VCaP (cell line): ENCODE measurements around the gene RAB31.
"Not testable (repeated sequence)": the region's sequence is repeated elsewhere in the genome, so short reads cannot be mapped to it uniquely, and the experiment has no call there.

Experiments used
- H3K27ac ChIP-seq: fragments of 450-650 bp; 2 replicates; pipeline ENCODE4 v1.5.1; 2017
- CTCF ChIP-seq: fragments of 450-650 bp; conservative IDR thresholded peaks from 2 replicates; pipeline ENCODE4 v1.5.1; 2017; ENCODE audit warnings: mild to moderate bottlenecking, moderate library complexity

Gene RAB31

GRCh38 chr18:9671214-9671613 lies 36.9 kb upstream of the RAB31 start:
- no peak for TF ChIP-seq CTCF

GRCh38 chr18:9673296-9674251 lies 34.5 kb upstream of the RAB31 start:
- TF ChIP-seq CTCF = peak; percentile 19
- H3K27ac ChIP-seq = peak overlapping the region; percentile 31

More at GRCh38 chr18:9671214-9671613, 36.9 kb upstream of the RAB31 start:
- H3K27ac ChIP-seq = no peak overlapping the region

DNA sequence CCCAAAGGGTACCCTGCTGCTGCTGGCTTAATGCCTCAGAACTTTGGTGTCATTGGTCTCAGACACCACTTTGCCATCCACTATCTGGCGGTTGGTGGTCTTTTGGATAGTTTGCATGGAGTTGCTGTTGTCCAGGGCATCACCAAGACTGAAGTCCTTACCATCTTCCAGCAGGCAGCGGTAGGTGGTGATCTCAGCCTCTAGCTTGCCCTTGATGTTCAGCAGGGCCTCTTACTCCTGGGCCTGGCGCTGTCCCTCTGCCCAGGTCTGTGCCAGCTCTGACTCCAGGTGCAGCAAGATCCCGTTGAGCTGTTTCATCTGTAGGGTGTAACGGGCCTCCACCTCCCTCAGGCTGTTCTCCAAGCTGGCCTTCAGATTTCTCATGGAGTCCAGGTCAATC lies 29.9 kb upstream of the RAB31 start:
- not testable (repeated sequence) for H3K27ac ChIP-seq

DNA sequence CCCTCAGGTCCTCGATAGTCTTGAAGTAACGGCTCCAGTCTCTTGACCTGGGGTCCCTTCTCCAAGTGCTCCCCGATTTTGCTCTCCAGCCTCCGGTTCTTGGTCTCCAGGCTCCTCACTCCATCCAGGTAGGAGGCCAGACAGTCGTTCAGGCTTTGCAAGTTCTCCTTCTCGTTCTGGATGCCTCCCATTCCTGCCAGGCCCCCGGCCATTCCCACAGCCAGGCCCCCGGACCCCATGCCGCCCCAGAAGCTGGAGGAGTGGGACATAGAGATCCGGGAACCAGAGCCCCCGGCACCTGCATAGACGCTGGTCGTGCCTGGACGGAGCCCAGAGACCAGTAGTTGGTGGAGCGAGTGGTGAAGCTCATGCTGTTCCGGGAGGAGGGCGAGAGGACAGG lies 29.0 kb upstream of the RAB31 start:
- H3K27ac ChIP-seq = no peak overlapping the region
- no peak for TF ChIP-seq CTCF

- no peak overlapping the region for H3K27ac ChIP-seq
- TF ChIP-seq CTCF = no peak
Measured at GRCh38 chr18:9681217-9681616, 26.9 kb upstream of the RAB31 start.

DNA sequence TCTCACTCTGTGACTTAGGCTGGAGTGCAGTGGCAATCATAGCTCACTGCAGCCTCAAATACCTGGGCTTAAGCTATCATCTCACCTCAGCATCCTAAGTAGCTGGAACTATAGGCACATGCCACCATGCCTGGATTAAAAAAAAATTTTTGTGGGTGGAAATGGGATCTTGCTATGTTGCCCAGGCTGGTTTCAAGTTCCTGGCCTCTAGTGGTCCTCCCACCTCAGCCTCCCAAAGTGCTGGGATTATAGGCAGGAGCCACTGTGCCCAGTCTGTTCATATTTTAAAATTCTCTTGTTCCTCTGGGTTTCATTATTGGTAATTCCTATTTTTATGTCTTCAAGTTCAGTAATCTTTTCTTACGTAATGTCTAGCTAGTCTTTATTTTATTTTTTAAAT lies 25.5 kb upstream of the RAB31 start:
- H3K27ac ChIP-seq = no peak overlapping the region
- no peak for TF ChIP-seq CTCF

- TF ChIP-seq CTCF = peak; percentile 31
- H3K27ac ChIP-seq = no peak overlapping the region
Measured at GRCh38 chr18:9683418-9684396, 24.4 kb upstream of the RAB31 start.
